Peyer's patch (tissue), 4 donors: Measurements from ENCODE around the gene BRIP1. TPM values are rescaled to one million over a fixed set of nuclear protein-coding genes. Genes with fewer than 3 reads are reported as not detected.

Experiments used
- DNase-seq, 3 donors: peaks; one replicate each; pipeline ENCODE4 v3.0.0-alpha.2; 2017 to 2019
- H3K27ac ChIP-seq, 4 donors: fragments of 200-600 bp; sonication (generic); one replicate each; pipeline ENCODE4 v1.5.1; 2016 to 2019
- H3K27me3 ChIP-seq, 2 donors: fragments of 200-600 bp; sonication (generic); one replicate each; pipeline ENCODE4 v1.5.1; 2019
- H3K36me3 ChIP-seq, 3 donors: fragments of 200-600 bp; sonication (generic); one replicate each; pipeline ENCODE4 v1.5.1; 2016 to 2019
- H3K4me1 ChIP-seq, 4 donors: fragments of 200-600 bp; sonication (generic); one replicate each; pipeline ENCODE4 v1.5.1; 2016 to 2019
- H3K4me3 ChIP-seq, 4 donors: fragments of 200-600 bp; sonication (generic); 1 replicate in 3 of 4; 2 replicates in 1 of 4; pipeline ENCODE4 v1.5.1; 2016 to 2019; ENCODE audit warnings: mild to moderate bottlenecking in 1 of 4
- H3K9me3 ChIP-seq, 4 donors: fragments of 200-600 bp; sonication (generic); one replicate each; pipeline ENCODE4 v1.5.1; 2016 to 2019; ENCODE audit warnings: mild to moderate bottlenecking in 1 of 4
- CTCF ChIP-seq, 6 experiments: fragments of 450-650 bp in 4 of 6; fragments of 200-600 bp in 2 of 6; sonication (generic) in 1 of 6; IDR thresholded peaks; one replicate each; pipeline ENCODE4 v1.5.1; 2017 to 2019; ENCODE audit warnings: antibody characterized with exemption in 6 of 6, mild to moderate bottlenecking in 3 of 6, moderate library complexity in 1 of 6
- POLR2A ChIP-seq, 2 donors: fragments of 450-650 bp; IDR thresholded peaks; one replicate each; pipeline ENCODE4 v1.5.1; 2017; ENCODE audit warnings: antibody characterized with exemption in 2 of 2, mild to moderate bottlenecking in 2 of 2, moderate library complexity in 2 of 2
- total RNA-seq, 4 donors: library from RNA; depleted of rRNA; stranded (reverse); fragments of >200 nt; gene quantifications; one replicate each; pipeline ENCODE4 v1.1.0, GENCODE V29; 2016

BRIP1 gene
- total RNA-seq, 4 donors from 2014 or later = 4.3 to 13.2 (median 4.5) TPM

- no peaks in the 10 kb centered on the region for H3K4me1 ChIP-seq
- no peaks in the 10 kb centered on the region for H3K36me3 ChIP-seq
- no peak overlapping the region for H3K27ac ChIP-seq
- no peak for DNase-seq
- H3K9me3 ChIP-seq = peaks cover 0 to 25% (median 0%) of the 10 kb centered on the region in 4 donors
- no peak overlapping the region for H3K4me3 ChIP-seq
- no peak for TF ChIP-seq POLR2A (IDR thresholded peaks at IDR 0.05)
- no peak for TF ChIP-seq CTCF (IDR thresholded peaks at IDR 0.05)
- no peaks in the 10 kb centered on the region for H3K27me3 ChIP-seq
Observed at GRCh38 chr17:61701334-61701733, 162.0 kb downstream of the BRIP1 start.

- H3K36me3 ChIP-seq = no peaks in the 10 kb centered on the region
- H3K4me1 ChIP-seq = no peaks in the 10 kb centered on the region
- DNase-seq = no peak
- H3K27ac ChIP-seq = no peak overlapping the region
- no peak overlapping the region for H3K4me3 ChIP-seq
- H3K9me3 ChIP-seq = peaks cover 0 to 25% (median 0%) of the 10 kb centered on the region in 4 donors
- H3K27me3 ChIP-seq = no peaks in the 10 kb centered on the region
- no peak for TF ChIP-seq CTCF (IDR thresholded peaks at IDR 0.05)
- no peak for TF ChIP-seq POLR2A (IDR thresholded peaks at IDR 0.05)
Observed at GRCh38 chr17:61700252-61700651, 163.1 kb downstream of the BRIP1 start.

- DNase-seq = no peak
- TF ChIP-seq CTCF (IDR thresholded peaks at IDR 0.05) = no peak
- TF ChIP-seq POLR2A (IDR thresholded peaks at IDR 0.05) = no peak
- no peak overlapping the region for H3K27ac ChIP-seq
- no peak overlapping the region for H3K4me3 ChIP-seq
- no peaks in the 10 kb centered on the region for H3K4me1 ChIP-seq
- no peaks in the 10 kb centered on the region for H3K27me3 ChIP-seq
- H3K36me3 ChIP-seq = no peaks in the 10 kb centered on the region
- peaks cover 0 to 25% (median 0%) of the 10 kb centered on the region in 4 donors for H3K9me3 ChIP-seq
Observed at GRCh38 chr17:61699694-61700093, 163.6 kb downstream of the BRIP1 start.

GRCh38 chr17:61699032-61699431, 164.3 kb downstream of the BRIP1 start:
- TF ChIP-seq POLR2A (IDR thresholded peaks at IDR 0.05) = no peak
- DNase-seq = no peak
- H3K4me1 ChIP-seq = no peaks in the 10 kb centered on the region

GRCh38 chr17:61698244-61698643, 165.1 kb downstream of the BRIP1 start:
- Histone ChIP-seq H3K4me3 (no peak overlapping the region), H3K9me3 (peaks cover 0 to 25% (median 0%) of the 10 kb centered on the region in 4 donors), H3K27me3 (no peaks in the 10 kb centered on the region), H3K4me1 (no peaks in the 10 kb centered on the region), H3K36me3 (no peaks in the 10 kb centered on the region), H3K27ac (no peak overlapping the region)
- DNase-seq = no peak
- TF ChIP-seq CTCF (IDR thresholded peaks at IDR 0.05) (no peak), POLR2A (IDR thresholded peaks at IDR 0.05) (no peak)

More at GRCh38 chr17:61699032-61699431, 164.3 kb downstream of the BRIP1 start:
- peaks cover 0 to 25% (median 0%) of the 10 kb centered on the region in 4 donors for H3K9me3 ChIP-seq
- H3K27me3 ChIP-seq = no peaks in the 10 kb centered on the region
- H3K4me3 ChIP-seq = no peak overlapping the region
- H3K27ac ChIP-seq = no peak overlapping the region
- H3K36me3 ChIP-seq = no peaks in the 10 kb centered on the region

GRCh38 chr17:61695779-61696337, 167.5 kb downstream of the BRIP1 start:
- no peaks in the 10 kb centered on the region for H3K4me1 ChIP-seq
- DNase-seq = no peak

More at GRCh38 chr17:61695779-61696337, 167.5 kb downstream of the BRIP1 start:
- Histone ChIP-seq H3K4me3 (no peak overlapping the region), H3K36me3 (no peaks in the 10 kb centered on the region), H3K27me3 (no peaks in the 10 kb centered on the region), H3K27ac (no peak overlapping the region), H3K9me3 (peaks cover 0 to 15% (median 0%) of the 10 kb centered on the region in 4 donors)
- TF ChIP-seq POLR2A (IDR thresholded peaks at IDR 0.05) (no peak), CTCF (IDR thresholded peaks at IDR 0.05) (no peak)
